IMR-90 (cell line): ENCODE data around the gene SSTR4. TPM values are rescaled to one million over a fixed set of nuclear protein-coding genes. Genes with fewer than 3 reads are reported as not detected.

Experiments used
- ATAC-seq: fragments of 200-7000 bp; cut with Tn5 transposase; 2 replicates; pipeline ENCODE4 v1.9.1; 2020; ENCODE audit warnings: low read depth, mild to moderate bottlenecking, moderate library complexity
- BruUV-seq: library from RNA; stranded (reverse); fragments of 400-500 nt; replicated peaks from 2 replicates; lab custom pipeline; 2021; lab: Mats Ljungman, UMichigan
- CTCF ChIA-PET: fragments of 300-600 bp; formaldehyde crosslinking; extraction: SDS; loops from one replicate; lab custom pipeline; 2021; ENCODE audit warnings: antibody characterized with exemption; lab: Yijun Ruan, JAX
- POLR2A ChIA-PET: fragments of 300-600 bp; sonication (Branson Sonifier 250); formaldehyde crosslinking; loops from one replicate; lab custom pipeline; 2022; ENCODE audit warnings: antibody characterized with exemption; ENCODE audit not compliant: unreplicated experiment; lab: Charles Lee
- DNase-seq: peaks from one replicate; pipeline ENCODE4 v3.0.0; 2013
- H2AFZ ChIP-seq: replicated peaks from 2 replicates; pipeline ENCODE3; 2013; ENCODE audit warnings: low read length, mild to moderate bottlenecking; ENCODE audit not compliant: poor library complexity
- H2AK5ac ChIP-seq: 2 replicates; pipeline ENCODE4 v1.6.1; 2013; ENCODE audit warnings: low read depth, low read length, inconsistent platforms
- H2AK9ac ChIP-seq: replicated peaks from 2 replicates; pipeline ENCODE3; 2013; ENCODE audit warnings: mild to moderate bottlenecking, low read depth, low read length, moderate library complexity; ENCODE audit not compliant: poor library complexity
- H2BK120ac ChIP-seq: 2 replicates; pipeline ENCODE4 v1.6.1; 2013; ENCODE audit warnings: low read depth, low read length, inconsistent platforms
- H2BK15ac ChIP-seq: 3 replicates; pipeline ENCODE4 v1.6.1; 2013; ENCODE audit warnings: low read depth, low read length, inconsistent platforms
- H2BK20ac ChIP-seq: 2 replicates; pipeline ENCODE4 v1.6.1; 2013; ENCODE audit warnings: low read depth, mild to moderate bottlenecking, inconsistent platforms, low read length, moderate library complexity
- H2BK5ac ChIP-seq: 2 replicates; pipeline ENCODE4 v1.6.1; 2013; ENCODE audit warnings: mild to moderate bottlenecking, low read depth, low read length, inconsistent platforms; ENCODE audit not compliant: poor library complexity, severe bottlenecking
- H3K14ac ChIP-seq: replicated peaks from 2 replicates; pipeline ENCODE4 v1.6.1; 2013; ENCODE audit warnings: low read depth, low read length, inconsistent platforms
- H3K18ac ChIP-seq: 2 replicates; pipeline ENCODE4 v1.6.1; 2013; ENCODE audit warnings: low read depth, low read length, control low read depth
- H3K23ac ChIP-seq: 2 replicates; pipeline ENCODE4 v1.6.1; 2013; ENCODE audit warnings: low read depth, low read length, inconsistent platforms
- H3K27ac ChIP-seq: 2 replicates; pipeline ENCODE4 v1.5.1; 2013; ENCODE audit warnings: mild to moderate bottlenecking, control low read depth, low read length; ENCODE audit not compliant: insufficient read depth
- H3K27me3 ChIP-seq: 2 replicates; pipeline ENCODE4 v1.6.1; 2013; ENCODE audit warnings: low read length; ENCODE audit not compliant: control insufficient read depth, insufficient read depth
- H3K36me3 ChIP-seq: 2 replicates; pipeline ENCODE4 v1.6.1; 2013; ENCODE audit warnings: low read length, mixed read lengths; ENCODE audit not compliant: control insufficient read depth, insufficient read depth
- H3K4ac ChIP-seq: 2 replicates; pipeline ENCODE4 v1.6.1; 2013; ENCODE audit warnings: low read depth, low read length, inconsistent platforms
- H3K4me1 ChIP-seq: 2 replicates; pipeline ENCODE4 v1.6.1; 2013; ENCODE audit warnings: low read length, mixed read lengths; ENCODE audit not compliant: control insufficient read depth, insufficient read depth
- H3K4me2 ChIP-seq: 2 replicates; pipeline ENCODE4 v1.6.1; 2013; ENCODE audit warnings: low read depth, mild to moderate bottlenecking, control low read depth, low read length, moderate library complexity
- H3K4me3 ChIP-seq: 2 replicates; pipeline ENCODE4 v1.5.1; 2013; ENCODE audit warnings: low read depth, mild to moderate bottlenecking, control low read depth, low read length, moderate library complexity; ENCODE audit not compliant: insufficient read depth
- H3K56ac ChIP-seq: 2 replicates; pipeline ENCODE4 v1.6.1; 2013; ENCODE audit warnings: low read length, inconsistent platforms; ENCODE audit not compliant: insufficient read depth; ENCODE audit errors: extremely low read depth
- H3K79me1 ChIP-seq, 2 experiments: 2 replicates each; pipeline ENCODE4 v1.6.1; 2013; ENCODE audit warnings: low read length in 2 of 2, inconsistent platforms in 1 of 2, low read depth in 1 of 2
- H3K9ac ChIP-seq: 2 replicates; pipeline ENCODE4 v1.6.1; 2013; ENCODE audit warnings: low read depth, low read length, control low read depth
- H3K9me1 ChIP-seq: 2 replicates; pipeline ENCODE4 v1.6.1; 2013; ENCODE audit warnings: low read length, inconsistent platforms; ENCODE audit not compliant: insufficient read depth
- H3K9me3 ChIP-seq: 2 replicates; pipeline ENCODE4 v1.6.1; 2013; ENCODE audit warnings: low read length; ENCODE audit not compliant: control insufficient read depth, insufficient read depth
- H4K20me1 ChIP-seq: 2 replicates; pipeline ENCODE4 v1.6.1; 2013; ENCODE audit warnings: low read length, inconsistent platforms; ENCODE audit not compliant: insufficient read depth
- H4K5ac ChIP-seq: 2 replicates; pipeline ENCODE4 v1.6.1; 2013; ENCODE audit warnings: mild to moderate bottlenecking, low read depth, low read length, control low read depth
- H4K8ac ChIP-seq, 2 experiments: 2 replicates each; pipeline ENCODE4 v1.6.1; 2013; ENCODE audit warnings: low read depth in 2 of 2, low read length in 2 of 2, control low read depth in 1 of 2, inconsistent platforms in 1 of 2
- H4K91ac ChIP-seq: 2 replicates; pipeline ENCODE4 v1.6.1; 2013; ENCODE audit warnings: low read depth, low read length, inconsistent platforms; ENCODE audit not compliant: insufficient read depth
- BHLHE40 ChIP-seq: fragments of 150-350 bp; IDR thresholded peaks from 2 replicates; pipeline ENCODE4 v1.6.1; 2016; ENCODE audit warnings: mild to moderate bottlenecking, low read depth, low read length
- CHD1 ChIP-seq: IDR thresholded peaks from 2 replicates; pipeline ENCODE4 v1.6.1; 2012; ENCODE audit warnings: low read depth, low read length, improper control_type of control experiment
- CTCF ChIP-seq: conservative IDR thresholded peaks from 2 replicates; pipeline ENCODE4 v1.5.1; 2012; ENCODE audit warnings: mild to moderate bottlenecking, low read depth, low read length, improper control_type of control experiment
- ELK1 ChIP-seq: fragments of 150-350 bp; IDR thresholded peaks from 2 replicates; pipeline ENCODE4 v1.6.1; 2016; ENCODE audit warnings: low read depth, mild to moderate bottlenecking, low read length, moderate library complexity, borderline replicate concordance
- MAZ ChIP-seq: IDR thresholded peaks from 2 replicates; pipeline ENCODE4 v1.6.1; 2012; ENCODE audit warnings: low read depth, mild to moderate bottlenecking, low read length, improper control_type of control experiment, moderate library complexity, borderline replicate concordance
- NFE2L2 ChIP-seq: fragments of 150-350 bp; IDR thresholded peaks from 2 replicates; pipeline ENCODE4 v1.6.1; 2016; ENCODE audit warnings: low read depth, mild to moderate bottlenecking, low read length
- POLR2A ChIP-seq: IDR thresholded peaks from 2 replicates; pipeline ENCODE4 v1.6.1; 2012; ENCODE audit warnings: mild to moderate bottlenecking, low read depth, low read length
- RAD21 ChIP-seq: IDR thresholded peaks from 2 replicates; pipeline ENCODE4 v1.6.1; 2012; ENCODE audit warnings: low read length, improper control_type of control experiment
- RCOR1 ChIP-seq: IDR thresholded peaks from 2 replicates; pipeline ENCODE4 v1.6.1; 2012; ENCODE audit warnings: mild to moderate bottlenecking, low read length, improper control_type of control experiment; ENCODE audit not compliant: insufficient replicate concordance
- WGBS, 2 experiments: methylation state at CpG; one replicate each; pipeline versions ENCODE4 v1.1.5 to v1.1.7; 2013; ENCODE audit warnings: missing lambda C conversion rate in 2 of 2; ENCODE audit not compliant: insufficient read length in 1 of 2; ENCODE audit errors: extremely low coverage in 2 of 2; 5-methylcytosine and 5-hydroxymethylcytosine counted together
- dilution Hi-C: fragments of 300-500 bp; cut with HindIII; formaldehyde crosslinking; loops from one replicate; pipeline ENCODE4 v1.14.3; 2018; ENCODE audit warnings: low sequenced_read_pairs; ENCODE audit not compliant: unreplicated experiment
- in situ Hi-C: fragments of 300-500 bp; cut with MboI; formaldehyde crosslinking; loops from 3 replicates; pipeline ENCODE4 v1.14.3; 2019; ENCODE audit warnings: low sequenced_read_pairs, inconsistent platforms, mixed read lengths
- intact Hi-C: fragments of 100-400 bp; cut with micrococcal nuclease; formaldehyde crosslinking; loops from 2 replicates; pipeline ENCODE4 v1.10.0; 2022
- polyA plus RNA-seq, 3 experiments: library from polyadenylated mRNA; depleted of rRNA; stranded (reverse); fragments of >200 nt; gene quantifications; 2 replicates each; pipeline ENCODE4 v1.2.3, GENCODE V29; 2012; ENCODE audit warnings: low replicate concordance in 1 of 3
- total RNA-seq: library from RNA; depleted of rRNA; stranded (reverse); fragments of >200 nt; gene quantifications from 2 replicates; pipeline ENCODE4 v1.2.3, GENCODE V29; 2012

Gene SSTR4
- total and polyA plus RNA-seq, 2 of the 4 experiments (the other 2 are of a cell fraction) = not detected

DNA sequence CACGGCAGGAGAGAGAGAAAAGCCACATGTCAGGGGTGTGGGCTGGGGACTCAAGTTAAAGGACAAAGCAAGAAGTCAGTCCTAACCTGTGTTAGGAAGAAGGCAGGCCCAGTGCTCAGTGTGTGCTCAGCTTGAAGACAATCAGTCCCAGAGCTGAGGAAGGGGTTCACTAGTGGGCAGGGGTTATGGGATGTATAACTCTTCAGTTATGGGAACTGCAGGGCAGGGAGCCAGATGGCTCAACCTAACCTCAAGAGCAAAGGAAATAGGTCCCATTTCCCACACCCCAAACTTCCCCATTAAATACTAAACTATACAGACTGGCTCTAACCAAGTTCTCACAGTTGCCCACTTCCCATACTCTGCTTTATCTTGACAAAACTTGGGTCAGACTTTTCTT is 7.4 kb upstream of the SSTR4 start:
- Histone ChIP-seq H2BK120ac (no peak overlapping the region), H3K36me3 (no peaks in the 10 kb centered on the region), H3K27me3 (peaks cover 4% of the 10 kb centered on the region), H3K4me3 (no peak overlapping the region), H3K4ac (no peak overlapping the region), H3K9me1 (no peaks in the 10 kb centered on the region), H2BK20ac (no peak overlapping the region), H2AK5ac (no peak overlapping the region), H3K18ac (no peak overlapping the region), H4K91ac (no peak overlapping the region), H2BK15ac (no peak overlapping the region), H3K23ac (no peak overlapping the region), H3K4me1 (no peaks in the 10 kb centered on the region), H2BK5ac (no peak overlapping the region), H3K4me2 (no peak overlapping the region), H4K8ac (no peak overlapping the region), H3K9me3 (no peaks in the 10 kb centered on the region), H3K14ac (no peak overlapping the region), H3K27ac (no peak overlapping the region), H4K20me1 (no peaks in the 10 kb centered on the region), H2AK9ac (no peak overlapping the region), H3K9ac (no peak overlapping the region), H2AFZ (no peak overlapping the region), H4K5ac (no peak overlapping the region), H3K79me1 (no peaks in the 10 kb centered on the region), H3K56ac (no peak overlapping the region)
- no peak for DNase-seq
- BruUV-seq = no TSS peak
- ChIA-PET POLR2A (no interaction called here), CTCF (no interaction called here)
- TF ChIP-seq BHLHE40 = no peak
- no peak for TF ChIP-seq ELK1
- TF ChIP-seq NFE2L2 = no peak
- no peak for TF ChIP-seq MAZ
- TF ChIP-seq POLR2A = no peak
- TF ChIP-seq RCOR1 = no peak
- TF ChIP-seq RAD21 = no peak
- no peak for TF ChIP-seq CTCF
- no peak for TF ChIP-seq CHD1
- in situ Hi-C loops (no loop called here), dilution Hi-C loops (no loop called here), intact Hi-C loops (no loop called here)
- ATAC-seq = no peak
- WGBS, 2 experiments = no CpG with 5 or more reads among the region's 1 CpG
